SKM-1 treated with dmso at 0.1 percent for 144 hours (cell line): ENCODE data around the gene HEPACAM.

Experiments
- DNase-seq: peaks from one replicate; lab custom pipeline; 2025; ENCODE audit not compliant: unreplicated experiment; lab: John Stamatoyannopoulos, UW

Gene HEPACAM

GRCh38 chr11:124886978-124887666, 48.7 kb downstream of the HEPACAM start:
- no peak for DNase-seq

GRCh38 chr11:124886476-124886875, 49.4 kb downstream of the HEPACAM start:
- no peak for DNase-seq

- DNase-seq = no peak
Measured at GRCh38 chr11:124884869-124885479, 50.9 kb downstream of the HEPACAM start.

- no peak for DNase-seq
Measured at GRCh38 chr11:124884340-124884739, 51.5 kb downstream of the HEPACAM start.

GRCh38 chr11:124882339-124883071, 53.3 kb downstream of the HEPACAM start:
- DNase-seq = no peak

- DNase-seq = no peak
Measured at GRCh38 chr11:124880958-124881357, 54.9 kb downstream of the HEPACAM start.

- DNase-seq = no peak
Measured at GRCh38 chr11:124880290-124880611, 55.6 kb downstream of the HEPACAM start.

GRCh38 chr11:124879493-124880289, 56.2 kb downstream of the HEPACAM start:
- no peak for DNase-seq

GRCh38 chr11:124878759-124879492, 56.9 kb downstream of the HEPACAM start:
- no peak for DNase-seq

GRCh38 chr11:124877910-124878758, 57.7 kb downstream of the HEPACAM start:
- no peak for DNase-seq

- no peak for DNase-seq
Measured at GRCh38 chr11:124877631-124877909, 58.3 kb downstream of the HEPACAM start.

GRCh38 chr11:124876818-124877630, 58.8 kb downstream of the HEPACAM start:
- no peak for DNase-seq

- peak; percentile 64 for DNase-seq
Measured at GRCh38 chr11:124875943-124876817, 59.7 kb downstream of the HEPACAM start.

GRCh38 chr11:124875401-124875800, 60.4 kb downstream of the HEPACAM start:
- no peak for DNase-seq

- DNase-seq = no peak
Measured at GRCh38 chr11:124874571-124875255, 61.1 kb downstream of the HEPACAM start.

- no peak for DNase-seq
Measured at GRCh38 chr11:124873951-124874350, 61.9 kb downstream of the HEPACAM start.

GRCh38 chr11:124872741-124873140, 63.1 kb downstream of the HEPACAM start:
- DNase-seq = no peak

GRCh38 chr11:124872280-124872679, 63.6 kb downstream of the HEPACAM start:
- no peak for DNase-seq
